Measurements from ENCODE around the gene IL32. TPM values are rescaled to one million over a fixed set of nuclear protein-coding genes. Genes with fewer than 3 reads are reported as not detected.
A peak's percentile ranks its signal among the peaks of the same experiment; 100 is the strongest.
"Not testable (repeated sequence)": the region's sequence is repeated elsewhere in the genome, so short reads cannot be mapped to it uniquely, and the experiment has no call there.

IL32 gene
- total and polyA plus RNA-seq, 2 donors (not counting 1 experiment from before 2014, with no cell fraction given), result 2.0 to 2.3 TPM

DNA sequence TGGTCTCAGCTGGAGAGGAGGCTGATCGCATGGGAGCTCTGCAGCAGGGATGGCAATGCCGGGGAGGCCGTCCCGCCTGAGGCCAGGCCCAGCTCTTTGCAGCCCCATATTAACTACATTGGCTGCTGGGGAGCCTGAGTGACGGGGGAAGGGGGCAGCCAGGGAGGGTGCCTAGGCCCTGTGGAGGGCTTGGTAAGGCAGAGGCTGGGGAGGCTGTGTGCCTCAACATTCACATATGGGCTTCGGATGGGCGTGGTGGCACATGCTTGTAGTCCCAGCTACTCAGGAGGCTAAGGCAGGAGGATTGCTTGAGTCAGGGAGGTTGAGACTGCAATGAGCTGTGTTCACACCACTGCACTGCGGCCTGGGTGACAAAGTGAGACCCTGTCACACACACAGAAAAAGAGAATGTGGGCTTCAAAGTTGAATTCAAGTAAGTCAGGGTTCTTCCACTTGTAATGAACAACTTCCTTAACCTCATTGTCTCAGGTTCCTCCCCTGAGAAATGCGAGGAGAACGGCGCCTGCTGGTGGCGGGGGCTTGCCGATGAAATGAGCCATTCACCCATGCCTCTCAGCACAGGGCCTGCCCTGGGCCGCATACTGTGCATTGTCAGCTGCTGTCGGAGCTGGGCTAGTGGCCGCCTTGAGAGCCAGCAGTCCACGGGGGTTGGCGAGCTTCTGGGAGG lies 7.3 kb downstream of the IL32 start:
- H3K27ac Mint-ChIP-seq, result peak overlapping the region; percentile 85
- H3K4me3 Mint-ChIP-seq, result not testable (repeated sequence)

DNA sequence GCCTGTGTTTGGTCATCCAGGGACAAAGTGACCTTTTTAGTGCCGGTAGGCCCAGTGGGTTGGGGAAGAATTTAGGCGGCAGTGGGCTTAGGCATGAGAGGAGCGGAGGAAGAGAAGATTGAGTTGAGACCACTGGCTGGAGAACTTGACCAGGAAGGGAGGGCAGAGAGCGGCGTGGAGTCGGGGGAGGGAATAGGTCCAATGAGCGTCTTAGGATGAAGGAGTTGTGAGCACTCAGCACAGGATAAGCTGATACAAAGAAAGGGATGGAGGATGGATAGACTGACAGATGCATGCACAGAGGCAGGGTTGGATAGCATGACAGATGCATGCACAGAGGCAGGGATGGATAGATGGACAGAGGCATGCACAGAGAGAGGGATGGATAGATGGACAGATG lies 8.0 kb downstream of the IL32 start:
- no peaks in the 10 kb centered on the region for H3K27me3 Mint-ChIP-seq
- H3K9me3 Mint-ChIP-seq (ENCODE audit: insufficient read depth), result no peaks in the 10 kb centered on the region
- H3K79me2 ChIP-seq (ENCODE audit: control insufficient read depth, insufficient read depth, low read length), result peaks cover 3% of the 10 kb centered on the region
- DNase-seq, result no peak
- peaks cover 0 to 17% (median 7%) of the 10 kb centered on the region in 3 donors for H3K9me3 ChIP-seq (ENCODE audit: control extremely low read depth in 1 of 3, control insufficient read depth in 2 of 3, insufficient read depth in 1 of 3, low read length in 2 of 3)
- H3K9ac ChIP-seq (ENCODE audit: low read length), result no peak overlapping the region
- no peaks in the 10 kb centered on the region for H3K36me3 ChIP-seq (replicated peaks in 1 of 2; ENCODE audit: control extremely low read depth in 1 of 2, control insufficient read depth in 1 of 2, extremely low read depth in 1 of 2, insufficient read depth in 2 of 2, low read length in 1 of 2)
- WGBS (ENCODE audit: insufficient coverage), result 91% methylated on average over 7 of the region's 7 CpGs
- H3K4me3 ChIP-seq (ENCODE audit: control extremely low read depth in 1 of 5, extremely low read depth in 1 of 5, insufficient read depth in 1 of 5, low read depth in 2 of 5, low read length in 4 of 5), result no peak overlapping the region
- TF ChIP-seq, protein P1, sequence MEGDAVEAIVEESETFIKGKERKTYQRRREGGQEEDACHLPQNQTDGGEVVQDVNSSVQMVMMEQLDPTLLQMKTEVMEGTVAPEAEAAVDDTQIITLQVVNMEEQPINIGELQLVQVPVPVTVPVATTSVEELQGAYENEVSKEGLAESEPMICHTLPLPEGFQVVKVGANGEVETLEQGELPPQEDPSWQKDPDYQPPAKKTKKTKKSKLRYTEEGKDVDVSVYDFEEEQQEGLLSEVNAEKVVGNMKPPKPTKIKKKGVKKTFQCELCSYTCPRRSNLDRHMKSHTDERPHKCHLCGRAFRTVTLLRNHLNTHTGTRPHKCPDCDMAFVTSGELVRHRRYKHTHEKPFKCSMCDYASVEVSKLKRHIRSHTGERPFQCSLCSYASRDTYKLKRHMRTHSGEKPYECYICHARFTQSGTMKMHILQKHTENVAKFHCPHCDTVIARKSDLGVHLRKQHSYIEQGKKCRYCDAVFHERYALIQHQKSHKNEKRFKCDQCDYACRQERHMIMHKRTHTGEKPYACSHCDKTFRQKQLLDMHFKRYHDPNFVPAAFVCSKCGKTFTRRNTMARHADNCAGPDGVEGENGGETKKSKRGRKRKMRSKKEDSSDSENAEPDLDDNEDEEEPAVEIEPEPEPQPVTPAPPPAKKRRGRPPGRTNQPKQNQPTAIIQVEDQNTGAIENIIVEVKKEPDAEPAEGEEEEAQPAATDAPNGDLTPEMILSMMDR (IDR thresholded peaks at IDR 0.05), result no peak
- no peak for TF ChIP-seq EZH2 (IDR thresholded peaks at IDR 0.05; ENCODE audit: borderline replicate concordance, insufficient read depth, low read depth, low read length, poor library complexity, severe bottlenecking)
- H4K20me1 ChIP-seq (ENCODE audit: control insufficient read depth, insufficient read depth, low read length, poor library complexity, severe bottlenecking), result no peaks in the 10 kb centered on the region
- ChIA-PET CTCF (no interaction called here), POLR2A (no interaction called here)
- H2AFZ ChIP-seq (ENCODE audit: insufficient read depth, low read depth, low read length, poor library complexity, severe bottlenecking), result no peak overlapping the region
- intact Hi-C loops (cut with micrococcal nuclease), result no loop called here
- no peak for ATAC-seq (ENCODE audit: low read depth)
- no peak overlapping the region for H3K27ac ChIP-seq (ENCODE audit: low read length in 2 of 2)
- H3K4me1 Mint-ChIP-seq, result peaks cover 55% of the 10 kb centered on the region
- peaks cover 39 to 41% of the 10 kb centered on the region in 2 donors for H3K4me1 ChIP-seq (ENCODE audit: control insufficient read depth in 2 of 2, insufficient read depth in 2 of 2, low read length in 2 of 2)
- H3K27me3 ChIP-seq (replicated peaks in 1 of 4; ENCODE audit: control extremely low read depth in 1 of 4, control insufficient read depth in 3 of 4, insufficient read depth in 4 of 4, low read length in 3 of 4), result no peaks in the 10 kb centered on the region
- H3K27ac Mint-ChIP-seq, result peak overlapping the region; percentile 85
- no peak overlapping the region for H3K4me2 ChIP-seq (replicated peaks; ENCODE audit: low read depth, low read length, poor library complexity, severe bottlenecking)
- H3K4me3 Mint-ChIP-seq, result peak overlapping the region; percentile 65

More for the DNA sequence above, 7.3 kb downstream of the IL32 start:
- H3K27me3 ChIP-seq (replicated peaks in 1 of 4; ENCODE audit: control extremely low read depth in 1 of 4, control insufficient read depth in 3 of 4, insufficient read depth in 4 of 4, low read length in 3 of 4); DNase-seq; H3K79me2 ChIP-seq (ENCODE audit: control insufficient read depth, insufficient read depth, low read length); CTCF ChIA-PET; H3K9ac ChIP-seq (ENCODE audit: low read length); H3K36me3 ChIP-seq (replicated peaks in 1 of 2; ENCODE audit: control extremely low read depth in 1 of 2, control insufficient read depth in 1 of 2, extremely low read depth in 1 of 2, insufficient read depth in 2 of 2, low read length in 1 of 2); intact Hi-C loops (cut with micrococcal nuclease); H3K27ac ChIP-seq (ENCODE audit: low read length in 2 of 2); H3K27me3 Mint-ChIP-seq; H3K9me3 Mint-ChIP-seq (ENCODE audit: insufficient read depth); ATAC-seq (ENCODE audit: low read depth); H3K4me2 ChIP-seq (replicated peaks; ENCODE audit: low read depth, low read length, poor library complexity, severe bottlenecking); H3K4me3 ChIP-seq (ENCODE audit: control extremely low read depth in 1 of 5, extremely low read depth in 1 of 5, insufficient read depth in 1 of 5, low read depth in 2 of 5, low read length in 4 of 5); H2AFZ ChIP-seq (ENCODE audit: insufficient read depth, low read depth, low read length, poor library complexity, severe bottlenecking); POLR2A ChIA-PET; H4K20me1 ChIP-seq (ENCODE audit: control insufficient read depth, insufficient read depth, low read length, poor library complexity, severe bottlenecking): not testable (repeated sequence)
- Histone ChIP-seq H3K4me1 (ENCODE audit: control insufficient read depth in 2 of 2, insufficient read depth in 2 of 2, low read length in 2 of 2) (peaks cover 39 to 42% of the 10 kb centered on the region in 2 donors), H3K9me3 (ENCODE audit: control extremely low read depth in 1 of 3, control insufficient read depth in 2 of 3, insufficient read depth in 1 of 3, low read length in 2 of 3) (peaks cover 0 to 17% (median 7%) of the 10 kb centered on the region in 3 donors)
- WGBS (ENCODE audit: insufficient coverage), result 13% methylated on average over 6 of the region's 18 CpGs
- H3K4me1 Mint-ChIP-seq, result peaks cover 50% of the 10 kb centered on the region
